Smooth muscle cell (in vitro differentiated cells): ENCODE results near the gene KRTAP10-6. TPM values are rescaled to one million over a fixed set of nuclear protein-coding genes. Genes with fewer than 3 reads are reported as not detected.
"Not testable (repeated sequence)": the region's sequence is repeated elsewhere in the genome, so short reads cannot be mapped to it uniquely, and the experiment has no call there.

ENCODE experiments used
- DNase-seq: peaks from one replicate; lab custom pipeline; 2025; ENCODE audit not compliant: unreplicated experiment; lab: John Stamatoyannopoulos, UW
- H2AFZ ChIP-seq: fragments of 200-600 bp; sonication (generic); 2 replicates; pipeline ENCODE4 v1.6.0; 2016; ENCODE audit warnings: antibody characterized with exemption, low read depth, mild to moderate bottlenecking
- H3F3A ChIP-seq: fragments of 200-600 bp; sonication (generic); 2 replicates; pipeline ENCODE4 v1.6.0; 2017; ENCODE audit warnings: antibody characterized with exemption, low read depth
- H3K27ac ChIP-seq: fragments of 200-600 bp; sonication (generic); 2 replicates; pipeline ENCODE4 v1.5.1; 2016; ENCODE audit warnings: low read depth, mild to moderate bottlenecking
- H3K27me3 ChIP-seq: fragments of 200-600 bp; sonication (generic); 2 replicates; pipeline ENCODE4 v1.6.1; 2016; ENCODE audit warnings: low read depth, mild to moderate bottlenecking
- H3K36me3 ChIP-seq: fragments of 200-600 bp; sonication (generic); 2 replicates; pipeline ENCODE4 v1.5.1; 2016; ENCODE audit warnings: low read depth
- H3K4me1 ChIP-seq: fragments of 200-600 bp; sonication (generic); 2 replicates; pipeline ENCODE4 v1.5.1; 2016; ENCODE audit warnings: low read depth
- H3K4me2 ChIP-seq: fragments of 200-600 bp; sonication (generic); 2 replicates; pipeline ENCODE4 v1.6.0; 2016; ENCODE audit warnings: mild to moderate bottlenecking
- H3K4me3 ChIP-seq: fragments of 200-600 bp; sonication (generic); 2 replicates; pipeline ENCODE4 v1.5.1; 2016; ENCODE audit warnings: mild to moderate bottlenecking
- H3K79me2 ChIP-seq: fragments of 200-600 bp; sonication (generic); 2 replicates; pipeline ENCODE4 v1.6.0; 2016; ENCODE audit warnings: low read depth, mild to moderate bottlenecking
- H3K9ac ChIP-seq: fragments of 200-600 bp; sonication (generic); 2 replicates; pipeline ENCODE4 v1.6.0; 2016; ENCODE audit warnings: low read depth
- H3K9me3 ChIP-seq: fragments of 200-600 bp; sonication (generic); replicated peaks from 2 replicates; pipeline ENCODE4 v1.5.1; 2016; ENCODE audit warnings: low read depth
- H4K20me1 ChIP-seq: fragments of 200-600 bp; sonication (generic); 2 replicates; pipeline ENCODE4 v1.6.0; 2016; ENCODE audit warnings: low read depth
- CTCF ChIP-seq: fragments of 200-600 bp; sonication (generic); IDR thresholded peaks from 2 replicates; pipeline ENCODE4 v1.5.1; 2017; ENCODE audit warnings: borderline replicate concordance, mild to moderate bottlenecking, antibody characterized with exemption; ENCODE audit not compliant: insufficient read depth, poor library complexity, severe bottlenecking
- WGBS: methylation state at CpG from one replicate; pipeline ENCODE4 v1.1.7; 2016; ENCODE audit warnings: low lambda C conversion rate; 5-methylcytosine and 5-hydroxymethylcytosine counted together
- polyA plus RNA-seq: library from polyadenylated mRNA; unstranded; fragments of >200 nt; fragmentation: Nextera tagmentation; extraction: Ambion mirVana; gene quantifications from 2 replicates; pipeline ENCODE4 v1.2.1, GENCODE V29; 2016
- total RNA-seq: library from RNA; depleted of rRNA; stranded (reverse); fragments of >200 nt; gene quantifications from 2 replicates; pipeline ENCODE4 v1.2.3, GENCODE V29; 2014

KRTAP10-6 gene
- not detected in 2 replicates for total RNA-seq
- polyA plus RNA-seq, result 0.38 TPM in 1 of 2 replicates, not detected in the other

- DNase-seq, result no peak
Observed at GRCh38 chr21:44592446-44593311, at the start of gene KRTAP10-6. KRTAP10-6 (minus strand) TSS chr21:44592505; CDS start chr21:44592484, 21 bp downstream.

GRCh38 chr21:44640761-44641160 is 48.5 kb upstream of the KRTAP10-6 start:
- no peak overlapping the region for H3K4me2 ChIP-seq
- H3K9me3 ChIP-seq, result no peaks in the 10 kb centered on the region
- no peaks in the 10 kb centered on the region for H3K79me2 ChIP-seq
- no peak overlapping the region for H2AFZ ChIP-seq
- no peak for TF ChIP-seq CTCF
- WGBS, result 98% methylated on average over 5 of the region's 5 CpGs
- no peaks in the 10 kb centered on the region for H3F3A ChIP-seq
- no peak overlapping the region for H3K4me3 ChIP-seq
- H3K4me1 ChIP-seq, result no peaks in the 10 kb centered on the region
- DNase-seq, result no peak
- no peak overlapping the region for H3K9ac ChIP-seq
- H3K36me3 ChIP-seq, result no peaks in the 10 kb centered on the region
- no peaks in the 10 kb centered on the region for H4K20me1 ChIP-seq
- H3K27me3 ChIP-seq, result no peaks in the 10 kb centered on the region
- H3K27ac ChIP-seq, result no peak overlapping the region

More at GRCh38 chr21:44592446-44593311, at the start of gene KRTAP10-6:
- peaks cover 12% of the 10 kb centered on the region for H3K4me1 ChIP-seq
- no peaks in the 10 kb centered on the region for H3K27me3 ChIP-seq
- peak within 1 kb of the TSS; percentile 11 for H2AFZ ChIP-seq
- TF ChIP-seq CTCF, result no peak
- no peak within 1 kb of the TSS for H3K4me3 ChIP-seq
- H3K79me2 ChIP-seq, result no peaks in the 10 kb centered on the region
- peak within 1 kb of the TSS; percentile 16 for H3K4me2 ChIP-seq
- no peaks in the 10 kb centered on the region for H4K20me1 ChIP-seq
- no peak within 1 kb of the TSS for H3K9ac ChIP-seq
- no peaks in the 10 kb centered on the region for H3K9me3 ChIP-seq
- no peaks in the 10 kb centered on the region for H3K36me3 ChIP-seq
- H3F3A ChIP-seq, result peaks cover 3% of the 10 kb centered on the region
- H3K27ac ChIP-seq, result peak within 1 kb of the TSS; percentile 57
- 88% methylated on average over 33 of the region's 33 CpGs for WGBS

- no peaks in the 10 kb centered on the region for H3F3A ChIP-seq
- H3K9me3 ChIP-seq, result no peaks in the 10 kb centered on the region
- H3K9ac ChIP-seq, result no peak overlapping the region
- H3K4me2 ChIP-seq, result no peak overlapping the region
- no peak overlapping the region for H2AFZ ChIP-seq
- no peaks in the 10 kb centered on the region for H4K20me1 ChIP-seq
- 95% methylated on average over 12 of the region's 12 CpGs for whole genome bisulfite sequencing
- H3K4me3 ChIP-seq, result no peak overlapping the region
- DNase-seq, result no peak
- H3K27me3 ChIP-seq, result no peaks in the 10 kb centered on the region
- H3K27ac ChIP-seq, result no peak overlapping the region
- no peaks in the 10 kb centered on the region for H3K36me3 ChIP-seq
- H3K4me1 ChIP-seq, result no peaks in the 10 kb centered on the region
- no peaks in the 10 kb centered on the region for H3K79me2 ChIP-seq
- no peak for TF ChIP-seq CTCF
Observed at GRCh38 chr21:44639331-44639655, 47.0 kb upstream of the KRTAP10-6 start.

- H2AFZ ChIP-seq, H4K20me1 ChIP-seq, H3F3A ChIP-seq, H3K4me3 ChIP-seq, H3K9ac ChIP-seq, H3K27ac ChIP-seq, DNase-seq, H3K79me2 ChIP-seq, H3K27me3 ChIP-seq, H3K9me3 ChIP-seq, H3K4me1 ChIP-seq, H3K4me2 ChIP-seq, H3K36me3 ChIP-seq: not testable (repeated sequence)
- 96% methylated on average over 18 of the region's 21 CpGs for WGBS
Observed at GRCh38 chr21:44638506-44639330, 46.4 kb upstream of the KRTAP10-6 start.

GRCh38 chr21:44637851-44638348 is 45.6 kb upstream of the KRTAP10-6 start:
- H2AFZ ChIP-seq, H3K9me3 ChIP-seq, H3K27ac ChIP-seq, H3F3A ChIP-seq, DNase-seq, H4K20me1 ChIP-seq, H3K79me2 ChIP-seq, H3K27me3 ChIP-seq, H3K4me3 ChIP-seq, H3K9ac ChIP-seq, H3K4me1 ChIP-seq, H3K4me2 ChIP-seq, H3K36me3 ChIP-seq: not testable (repeated sequence)
- WGBS, result 91% methylated on average over 12 of the region's 12 CpGs
